ENCODE measurements around the gene BHMT. TPM values are rescaled to one million over a fixed set of nuclear protein-coding genes. Genes with fewer than 3 reads are reported as not detected.

BHMT gene
- total RNA-seq, 1 donor, result 0.86 TPM

- DNase-seq (ENCODE audit: low read depth), result no peak
Observed at GRCh38 chr5:79093762-79094161, 17.8 kb upstream of the BHMT start.

DNA sequence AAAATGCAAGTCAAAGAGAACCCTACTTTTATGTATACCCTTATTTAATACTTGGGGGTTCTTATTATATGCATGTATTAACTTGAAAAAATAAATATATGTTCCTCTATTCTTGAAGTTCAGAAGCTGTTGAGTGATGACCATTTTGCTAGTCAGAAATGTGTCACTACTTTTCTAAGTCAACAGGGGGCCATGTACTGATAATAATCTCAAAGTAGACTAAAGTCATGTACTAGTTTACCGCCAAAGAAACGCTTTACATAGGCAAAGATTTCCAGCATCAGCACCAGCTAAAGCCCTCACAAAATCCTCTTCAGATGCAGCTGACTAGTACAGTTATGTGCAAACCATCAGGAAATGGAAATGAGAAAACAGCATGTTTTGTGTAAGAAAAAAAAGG is 5.7 kb upstream of the BHMT start:
- TF ChIP-seq, protein P1, sequence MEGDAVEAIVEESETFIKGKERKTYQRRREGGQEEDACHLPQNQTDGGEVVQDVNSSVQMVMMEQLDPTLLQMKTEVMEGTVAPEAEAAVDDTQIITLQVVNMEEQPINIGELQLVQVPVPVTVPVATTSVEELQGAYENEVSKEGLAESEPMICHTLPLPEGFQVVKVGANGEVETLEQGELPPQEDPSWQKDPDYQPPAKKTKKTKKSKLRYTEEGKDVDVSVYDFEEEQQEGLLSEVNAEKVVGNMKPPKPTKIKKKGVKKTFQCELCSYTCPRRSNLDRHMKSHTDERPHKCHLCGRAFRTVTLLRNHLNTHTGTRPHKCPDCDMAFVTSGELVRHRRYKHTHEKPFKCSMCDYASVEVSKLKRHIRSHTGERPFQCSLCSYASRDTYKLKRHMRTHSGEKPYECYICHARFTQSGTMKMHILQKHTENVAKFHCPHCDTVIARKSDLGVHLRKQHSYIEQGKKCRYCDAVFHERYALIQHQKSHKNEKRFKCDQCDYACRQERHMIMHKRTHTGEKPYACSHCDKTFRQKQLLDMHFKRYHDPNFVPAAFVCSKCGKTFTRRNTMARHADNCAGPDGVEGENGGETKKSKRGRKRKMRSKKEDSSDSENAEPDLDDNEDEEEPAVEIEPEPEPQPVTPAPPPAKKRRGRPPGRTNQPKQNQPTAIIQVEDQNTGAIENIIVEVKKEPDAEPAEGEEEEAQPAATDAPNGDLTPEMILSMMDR (IDR thresholded peaks at IDR 0.05; ENCODE audit: insufficient read depth, low read depth, low read length), result no peak
- DNase-seq (ENCODE audit: low read depth), result no peak

More at GRCh38 chr5:79093762-79094161, 17.8 kb upstream of the BHMT start:
- TF ChIP-seq, protein P1 (IDR thresholded peaks at IDR 0.05; ENCODE audit: insufficient read depth, low read depth, low read length), result no peak
- no peak overlapping the region for H3K4me3 ChIP-seq (ENCODE audit: low read depth, low read length)

DNA sequence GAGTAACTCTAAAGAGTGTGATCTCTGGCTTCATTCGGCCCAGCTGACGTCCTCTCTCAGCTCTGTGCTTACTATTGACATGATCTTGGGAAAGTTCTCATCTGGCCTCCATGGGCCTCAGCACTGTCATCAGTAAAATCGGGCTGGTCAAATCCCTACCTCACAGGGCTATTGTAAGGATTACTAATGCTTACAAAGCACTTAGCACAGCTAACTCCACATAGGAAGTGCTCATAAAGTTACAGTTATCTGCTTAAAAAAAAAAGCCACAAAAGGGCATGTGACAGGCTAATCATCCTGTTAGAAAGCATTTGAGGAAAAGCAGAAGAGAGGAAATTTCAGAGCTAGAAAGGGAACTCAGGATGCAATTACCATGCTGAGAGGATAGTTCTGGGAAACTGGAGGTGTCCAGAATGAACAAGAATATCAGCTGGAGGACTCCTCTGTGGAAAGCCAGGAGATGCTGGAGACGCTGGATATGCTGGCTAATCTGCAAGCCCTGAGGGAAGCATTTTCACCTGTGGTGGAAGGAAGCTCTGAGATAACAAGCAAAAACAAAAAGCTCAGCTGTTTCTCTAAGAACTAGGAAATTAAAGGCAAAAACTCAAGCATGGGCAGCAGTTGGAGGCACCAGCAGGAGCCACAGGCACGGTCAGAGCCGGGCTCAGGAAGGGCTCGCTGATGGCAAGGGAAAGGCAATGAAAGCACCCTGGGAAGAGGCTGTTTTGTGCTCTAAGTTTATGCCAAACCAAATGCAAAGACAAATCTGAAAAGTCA is 4.4 kb upstream of the BHMT start:
- H3K4me3 ChIP-seq (ENCODE audit: low read depth, low read length), result no peak overlapping the region
- DNase-seq (ENCODE audit: low read depth), result peak; percentile 58
- TF ChIP-seq, protein P1 (IDR thresholded peaks at IDR 0.05; ENCODE audit: insufficient read depth, low read depth, low read length), result no peak

More for the DNA sequence above, 5.7 kb upstream of the BHMT start:
- H3K4me3 ChIP-seq (ENCODE audit: low read depth, low read length), result no peak overlapping the region

DNA sequence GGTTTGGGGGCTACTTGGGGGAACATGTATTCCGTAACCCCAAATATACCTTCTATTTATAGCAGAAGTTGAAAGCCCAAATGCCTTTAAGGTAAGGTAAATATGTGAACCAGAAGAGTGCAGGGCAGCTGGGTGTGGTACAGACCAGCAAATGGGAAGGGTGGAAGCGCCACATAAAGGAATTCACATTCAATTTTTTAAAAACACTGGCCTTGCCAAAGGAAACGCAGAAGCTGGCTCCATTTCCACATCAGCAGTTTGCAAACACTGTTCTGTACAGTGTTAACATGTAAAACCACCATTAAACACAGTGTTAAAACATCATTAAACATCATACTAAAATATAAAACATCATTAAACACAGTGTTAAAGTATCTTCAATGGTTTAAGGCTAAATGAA is 3.5 kb upstream of the BHMT start:
- no peak for DNase-seq (ENCODE audit: low read depth)
- TF ChIP-seq, protein P1 (IDR thresholded peaks at IDR 0.05; ENCODE audit: insufficient read depth, low read depth, low read length), result no peak
- H3K4me3 ChIP-seq (ENCODE audit: low read depth, low read length), result no peak overlapping the region

DNA sequence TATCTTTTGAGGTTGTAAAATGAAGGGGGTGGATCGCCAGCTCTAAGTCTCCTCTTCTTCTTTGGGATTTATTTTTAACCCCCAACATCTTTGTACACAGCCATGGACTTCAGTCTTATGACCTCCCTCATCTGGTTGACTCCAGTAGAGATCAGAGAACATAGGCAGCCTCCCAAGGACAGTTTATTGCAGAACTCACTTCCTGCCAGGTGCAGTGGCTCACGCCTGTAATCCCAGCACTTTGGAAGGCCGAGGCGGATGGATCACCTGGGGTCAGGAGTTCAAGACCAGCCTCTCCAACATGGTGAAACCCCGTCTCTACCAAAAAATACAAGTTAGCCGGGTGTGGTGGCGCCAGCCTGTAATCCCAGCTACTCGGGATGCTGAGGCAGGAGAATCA is 2.8 kb upstream of the BHMT start:
- no peak for DNase-seq (ENCODE audit: low read depth)
- H3K4me3 ChIP-seq (ENCODE audit: low read depth, low read length), result no peak overlapping the region
- TF ChIP-seq, protein P1 (IDR thresholded peaks at IDR 0.05; ENCODE audit: insufficient read depth, low read depth, low read length), result no peak

DNA sequence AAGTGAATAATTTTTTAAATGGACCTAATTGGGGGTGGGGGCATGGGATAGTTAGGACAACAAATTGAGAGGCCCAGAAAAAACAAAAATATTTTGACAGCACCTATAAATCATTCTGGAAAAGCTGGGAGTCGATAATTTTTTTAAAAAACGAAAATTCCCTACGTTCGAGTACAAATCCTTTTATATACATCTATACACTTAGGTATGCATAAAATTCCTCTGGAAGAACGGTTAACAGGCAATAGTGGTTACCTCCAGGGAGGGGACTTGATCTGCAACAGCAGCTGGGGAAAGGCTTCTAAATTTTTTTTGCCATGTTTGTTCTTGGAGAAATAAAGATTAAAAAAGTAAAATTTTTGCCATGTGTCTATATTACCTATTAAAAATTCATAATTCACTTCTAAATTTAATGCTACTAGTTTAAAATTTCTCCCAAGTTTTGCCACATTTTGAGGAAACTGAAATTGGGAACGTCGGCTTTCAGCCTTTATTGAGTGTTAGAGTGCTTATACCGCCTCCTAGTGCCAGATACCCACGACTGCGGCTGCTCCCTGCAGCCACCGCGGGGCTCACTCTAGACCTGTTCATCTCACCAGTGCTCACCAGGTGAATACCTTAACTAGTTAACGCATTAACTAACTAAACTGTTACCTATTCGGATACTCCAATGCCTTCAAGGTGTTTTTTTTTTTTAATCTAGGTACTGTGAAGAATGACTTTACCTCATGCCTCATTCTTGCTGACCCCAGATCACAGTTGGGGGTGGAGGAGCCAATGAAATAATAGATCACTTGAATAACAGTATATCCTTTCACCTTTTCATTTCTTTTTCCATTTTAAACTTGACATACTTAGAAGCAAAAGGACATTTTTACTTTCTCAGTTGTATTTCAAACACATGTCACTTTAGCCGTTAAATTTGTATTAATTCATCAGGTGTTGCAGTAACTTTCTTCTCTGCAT is 1.8 kb upstream of the BHMT start:
- no peak overlapping the region for H3K4me3 ChIP-seq (ENCODE audit: low read depth, low read length)
- TF ChIP-seq, protein P1 (IDR thresholded peaks at IDR 0.05; ENCODE audit: insufficient read depth, low read depth, low read length), result peak; percentile 46
- DNase-seq (ENCODE audit: low read depth), result no peak
